GM12874 (cell line): ENCODE results near the gene TRAF4.

ENCODE experiments used
- CTCF ChIP-seq: IDR thresholded peaks from 2 replicates; pipeline ENCODE4 v1.5.1; 2011; ENCODE audit warnings: low read depth, mild to moderate bottlenecking, control low read depth, low read length, moderate library complexity; ENCODE audit not compliant: insufficient read depth

The TRAF4 gene

GRCh38 chr17:28738680-28739384 lies 5.0 kb upstream of the TRAF4 start:
- no peak for TF ChIP-seq CTCF

GRCh38 chr17:28740406-28741357 lies 3.1 kb upstream of the TRAF4 start:
- TF ChIP-seq CTCF: no peak

- no peak for TF ChIP-seq CTCF
These were observed 2.2 kb upstream of the TRAF4 start for GRCh38 chr17:28741358-28742349.

- TF ChIP-seq CTCF: no peak
These were observed 527 bp downstream of the TRAF4 start for GRCh38 chr17:28744104-28744971.

- TF ChIP-seq CTCF: no peak
These were observed 1.4 kb downstream of the TRAF4 start for GRCh38 chr17:28744972-28745785.

GRCh38 chr17:28745786-28746411 lies 2.1 kb downstream of the TRAF4 start:
- TF ChIP-seq CTCF: no peak
